Ovary (tissue), 3 donors: ENCODE measurements around the gene GALNT3.

Experiments
- CTCF ChIP-seq, 3 donors: fragments of 450-650 bp in 2 of 3; fragments of 200-600 bp in 1 of 3; IDR thresholded peaks; one replicate each; pipeline versions ENCODE4 v1.5.1 to v1.8.0; 2016 to 2022; ENCODE audit warnings: antibody characterized with exemption in 3 of 3, mild to moderate bottlenecking in 1 of 3
- POLR2A ChIP-seq: fragments of 450-650 bp; IDR thresholded peaks from one replicate; pipeline ENCODE4 v1.6.1; 2017; ENCODE audit warnings: antibody characterized with exemption, mild to moderate bottlenecking, moderate library complexity
- donor health status: DM: no; HTN: no; CAD: no.

GRCh38 chr2:165796819-165797530 is 2.9 kb upstream of the GALNT3 start:
- TF ChIP-seq CTCF (IDR thresholded peaks at IDR 0.05) (no peak), POLR2A (no peak)
